GM21717 (cell line): ENCODE results near the gene HOXC4.

Source experiments
- ATAC-seq: cut with Tn5 transposase; IDR thresholded peaks from one replicate; pipeline ENCODE4 v1.9.1; 2021; ENCODE audit warnings: mild to moderate bottlenecking, moderate library complexity; ENCODE audit not compliant: unreplicated experiment

HOXC4 gene

DNA sequence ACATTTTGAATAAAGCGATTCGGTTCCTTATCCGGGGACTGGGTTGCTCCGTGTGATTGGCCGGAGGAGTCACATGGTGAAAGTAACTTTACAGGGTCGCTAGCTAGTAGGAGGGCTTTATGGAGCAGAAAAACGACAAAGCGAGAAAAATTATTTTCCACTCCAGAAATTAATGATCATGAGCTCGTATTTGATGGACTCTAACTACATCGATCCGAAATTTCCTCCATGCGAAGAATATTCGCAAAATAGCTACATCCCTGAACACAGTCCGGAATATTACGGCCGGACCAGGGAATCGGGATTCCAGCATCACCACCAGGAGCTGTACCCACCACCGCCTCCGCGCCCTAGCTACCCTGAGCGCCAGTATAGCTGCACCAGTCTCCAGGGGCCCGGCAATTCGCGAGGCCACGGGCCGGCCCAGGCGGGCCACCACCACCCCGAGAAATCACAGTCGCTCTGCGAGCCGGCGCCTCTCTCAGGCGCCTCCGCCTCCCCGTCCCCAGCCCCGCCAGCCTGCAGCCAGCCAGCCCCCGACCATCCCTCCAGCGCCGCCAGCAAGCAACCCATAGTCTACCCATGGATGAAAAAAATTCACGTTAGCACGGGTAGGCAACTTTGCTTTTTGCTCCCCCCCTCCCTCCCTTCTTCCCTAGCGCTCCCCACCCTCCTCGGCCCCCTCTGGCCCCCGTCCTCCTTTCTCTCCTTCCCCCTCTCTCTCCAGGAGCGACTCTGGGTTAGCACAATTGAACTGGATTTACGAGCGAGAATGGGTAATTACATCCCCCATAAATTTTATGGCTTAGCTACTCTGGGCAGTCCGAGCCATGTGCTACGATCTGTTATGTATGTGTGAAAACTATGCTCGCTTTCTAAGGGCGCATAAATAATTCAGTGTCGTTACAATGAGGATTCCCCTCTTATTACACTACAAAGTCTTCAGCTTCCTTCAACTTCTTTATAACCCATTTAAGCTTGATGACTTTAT is at the start of gene HOXC4:
Gene HOXC4 (plus strand): TSS at position 85 of the 991 bp plus-strand sequence. CDS start 88 bp downstream, at position 173.
- ATAC-seq, result no peak

DNA sequence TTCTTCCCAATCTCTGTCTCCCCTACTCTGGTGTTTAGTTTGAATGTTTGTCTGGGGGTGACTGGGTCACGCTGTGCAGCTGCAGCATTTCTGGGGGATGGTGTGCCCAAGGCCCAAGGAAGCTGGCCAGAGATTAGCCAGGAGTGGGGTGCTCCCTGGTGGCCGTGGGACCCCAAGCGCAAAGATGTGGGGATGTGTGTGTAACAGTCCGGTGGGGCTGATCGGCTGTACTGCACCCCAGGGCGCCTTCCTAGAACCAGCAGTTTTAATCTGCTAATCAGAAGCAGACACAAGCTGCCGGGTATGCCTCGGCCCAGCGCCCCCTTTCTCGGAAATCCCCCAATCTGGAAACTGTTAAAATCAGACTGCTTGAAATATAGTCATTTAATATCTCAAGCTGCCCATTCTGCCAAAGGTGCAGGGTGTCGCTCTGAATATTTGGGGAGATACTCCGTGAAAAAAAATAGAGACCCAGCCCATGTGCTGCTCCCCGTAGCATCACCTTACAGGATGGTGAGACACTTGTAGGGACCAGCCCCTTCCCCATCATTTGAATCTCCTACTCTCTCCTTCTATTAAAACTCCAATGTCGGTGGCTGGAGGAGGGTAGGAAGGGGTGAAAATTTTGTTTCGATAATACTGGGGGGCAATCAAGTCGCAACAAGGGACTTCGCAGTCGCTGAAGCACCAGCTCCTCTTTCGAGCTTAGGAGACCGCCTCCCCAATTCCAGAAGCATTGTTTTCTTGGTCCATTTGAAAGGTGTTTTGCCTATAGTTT is 49.4 kb upstream of the HOXC4 start:
- ATAC-seq, result no peak

DNA sequence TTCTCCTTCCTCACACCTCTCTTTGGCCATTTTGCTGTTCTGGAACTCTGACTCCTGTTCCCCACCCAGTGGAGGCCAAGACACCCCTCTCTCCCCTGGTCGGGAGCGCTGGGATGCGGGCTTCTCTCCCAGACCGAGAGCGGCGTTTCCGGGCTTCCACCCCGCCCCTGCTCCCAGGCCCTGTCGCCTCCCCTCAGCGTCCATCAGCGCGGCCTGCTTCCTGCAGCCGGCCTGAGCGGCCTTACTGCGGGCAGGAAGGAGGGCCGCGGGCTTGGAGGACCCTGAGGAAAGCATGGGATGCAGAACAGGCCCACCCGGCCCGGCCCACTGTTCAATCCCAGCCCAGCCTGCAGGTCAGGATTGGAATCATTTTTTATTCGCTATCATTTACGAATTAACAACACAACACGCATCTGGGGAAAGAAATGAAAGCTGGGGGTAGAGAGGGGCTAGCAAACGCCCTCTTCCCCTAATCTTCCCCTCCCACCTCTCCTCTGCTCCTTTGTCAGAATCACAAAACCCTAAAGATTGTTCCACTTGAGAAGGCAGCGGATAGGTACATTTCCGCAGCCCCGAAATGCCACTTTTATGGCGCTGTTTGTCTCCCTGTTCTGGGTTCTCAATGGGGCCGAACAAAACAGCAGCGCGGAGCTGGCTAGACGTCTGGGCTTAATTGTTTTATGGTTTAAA is 48.6 kb upstream of the HOXC4 start:
- no peak for ATAC-seq

DNA sequence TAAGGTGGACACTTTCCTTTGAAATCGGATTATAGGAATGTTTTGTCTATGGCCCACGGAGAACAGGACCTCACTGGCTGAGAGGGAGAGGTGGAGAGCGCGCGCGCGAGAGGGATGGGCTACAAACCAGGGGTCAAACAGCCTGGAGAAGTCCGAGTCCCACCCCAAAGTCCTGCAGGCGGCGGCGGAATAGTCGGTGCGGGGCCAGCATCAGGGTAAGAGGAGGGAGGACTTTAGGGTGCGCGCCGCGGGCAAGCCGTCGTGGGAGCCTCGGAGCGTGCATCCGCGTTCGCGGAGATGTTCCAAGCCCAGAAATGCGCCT is 48.1 kb upstream of the HOXC4 start:
- no peak for ATAC-seq

DNA sequence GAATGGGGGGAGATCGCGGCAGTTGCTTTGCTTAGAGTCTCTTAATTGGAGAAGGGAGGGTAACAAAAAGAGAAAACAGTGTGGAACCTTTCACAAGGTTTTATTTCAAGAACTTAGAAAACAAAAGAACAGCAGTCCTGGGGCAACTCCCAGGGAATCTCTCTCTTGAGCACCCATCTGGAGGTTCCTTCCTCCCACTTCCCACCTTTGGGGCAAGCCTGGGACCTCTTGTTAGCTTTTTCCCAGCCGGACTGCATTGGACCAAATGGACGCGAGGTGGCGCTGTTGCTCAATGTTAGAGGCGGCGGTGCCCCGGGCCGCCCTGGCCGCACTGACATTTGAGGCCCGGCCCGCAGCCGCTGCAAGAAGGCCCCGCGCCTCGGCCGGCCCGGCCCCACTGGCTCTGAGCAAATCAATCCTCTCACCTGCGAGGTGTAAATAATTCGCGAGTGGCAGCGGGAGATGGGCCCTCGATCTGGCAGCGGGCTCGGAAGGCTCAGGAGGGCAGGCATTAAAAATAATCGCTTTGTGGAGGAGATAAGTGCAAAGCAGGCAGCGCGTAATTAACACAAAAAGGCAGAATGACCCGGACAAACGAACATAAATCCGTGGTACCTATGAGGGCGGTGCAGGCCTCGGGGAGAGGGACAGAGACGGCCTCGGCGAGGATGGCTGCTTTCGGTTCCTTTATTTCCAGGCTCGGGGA is 47.6 kb upstream of the HOXC4 start:
- ATAC-seq, result peak; percentile 67

DNA sequence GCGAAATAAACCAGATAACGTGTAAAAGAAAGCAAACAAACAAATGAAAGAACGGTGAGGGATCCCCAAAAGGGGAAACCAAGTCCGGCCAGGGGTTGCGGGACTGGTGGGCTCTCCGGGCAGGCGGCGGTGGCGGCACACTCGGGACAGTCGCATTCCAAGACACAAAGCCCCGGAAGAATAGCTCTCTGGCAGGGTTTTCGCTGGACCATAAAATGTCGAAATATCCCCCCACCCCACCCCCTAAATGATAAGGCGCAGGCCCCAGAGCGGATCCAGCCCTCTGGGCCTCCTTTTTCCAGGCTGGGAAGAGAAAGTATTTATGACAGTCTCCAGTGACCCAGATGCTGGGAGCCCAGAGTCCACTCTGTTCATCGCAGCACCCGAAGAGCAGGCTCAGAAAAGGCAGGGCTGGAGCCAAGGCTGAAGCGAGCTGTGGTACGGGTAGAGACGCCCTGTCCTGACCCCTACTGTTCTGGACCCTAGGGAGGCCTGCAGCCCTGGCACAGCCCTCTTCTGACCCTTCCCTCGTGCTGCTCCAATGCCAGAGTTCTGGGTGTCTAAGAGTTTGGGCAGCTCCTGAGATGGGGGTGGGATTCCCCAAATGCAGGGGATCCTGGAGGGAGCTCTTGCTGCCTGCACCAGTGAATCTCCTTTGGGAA is 46.9 kb upstream of the HOXC4 start:
- ATAC-seq, result no peak

DNA sequence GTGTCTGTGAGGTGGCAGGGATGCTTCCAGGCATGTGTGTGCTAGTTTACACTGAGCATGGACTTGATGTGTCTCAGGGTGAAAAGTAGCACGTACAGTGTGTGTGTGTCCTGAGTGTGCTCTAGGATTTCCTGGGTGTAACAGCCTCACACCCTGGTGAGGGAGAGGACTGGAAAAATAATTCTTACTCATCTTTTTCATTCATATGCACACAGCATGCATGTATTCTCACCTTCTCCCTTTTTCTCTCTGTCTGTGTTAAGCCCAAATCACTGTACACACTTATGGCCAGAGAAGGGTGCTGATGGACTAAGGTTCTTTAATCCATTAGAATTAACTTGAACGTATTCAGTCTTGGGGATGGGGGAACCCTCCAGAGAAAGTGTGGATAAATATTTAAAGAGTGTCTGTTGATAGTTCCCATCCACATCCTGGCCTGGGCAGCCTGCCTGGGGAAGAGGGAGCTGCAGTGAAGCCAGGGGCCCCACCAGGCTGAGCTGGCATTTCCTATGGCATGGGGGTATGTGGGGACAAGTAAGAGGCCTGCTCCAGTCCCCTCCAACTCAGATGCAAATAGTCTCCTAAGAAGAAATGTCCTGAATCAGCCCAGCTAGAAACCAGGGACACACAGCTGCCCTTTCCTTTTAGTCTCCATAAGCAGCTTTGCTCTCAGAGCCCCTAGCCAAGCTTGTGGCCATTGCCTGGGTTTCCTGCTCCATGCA is 45.9 kb upstream of the HOXC4 start:
- ATAC-seq, result no peak

DNA sequence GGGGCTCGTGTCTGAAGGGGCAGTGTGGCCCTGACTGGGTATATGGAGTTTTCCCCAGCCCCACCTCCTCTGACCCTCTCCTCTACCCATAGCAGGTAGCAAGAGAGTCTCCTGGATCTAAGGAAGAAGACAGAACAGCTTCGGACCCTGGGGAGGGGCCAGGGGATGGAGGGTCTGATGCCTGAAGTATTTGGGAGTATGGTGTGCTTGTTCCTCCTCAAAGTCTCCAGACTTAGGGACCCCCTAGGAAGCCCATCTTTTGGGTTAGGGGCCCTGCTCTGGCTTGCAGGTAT is 45.4 kb upstream of the HOXC4 start:
- no peak for ATAC-seq

DNA sequence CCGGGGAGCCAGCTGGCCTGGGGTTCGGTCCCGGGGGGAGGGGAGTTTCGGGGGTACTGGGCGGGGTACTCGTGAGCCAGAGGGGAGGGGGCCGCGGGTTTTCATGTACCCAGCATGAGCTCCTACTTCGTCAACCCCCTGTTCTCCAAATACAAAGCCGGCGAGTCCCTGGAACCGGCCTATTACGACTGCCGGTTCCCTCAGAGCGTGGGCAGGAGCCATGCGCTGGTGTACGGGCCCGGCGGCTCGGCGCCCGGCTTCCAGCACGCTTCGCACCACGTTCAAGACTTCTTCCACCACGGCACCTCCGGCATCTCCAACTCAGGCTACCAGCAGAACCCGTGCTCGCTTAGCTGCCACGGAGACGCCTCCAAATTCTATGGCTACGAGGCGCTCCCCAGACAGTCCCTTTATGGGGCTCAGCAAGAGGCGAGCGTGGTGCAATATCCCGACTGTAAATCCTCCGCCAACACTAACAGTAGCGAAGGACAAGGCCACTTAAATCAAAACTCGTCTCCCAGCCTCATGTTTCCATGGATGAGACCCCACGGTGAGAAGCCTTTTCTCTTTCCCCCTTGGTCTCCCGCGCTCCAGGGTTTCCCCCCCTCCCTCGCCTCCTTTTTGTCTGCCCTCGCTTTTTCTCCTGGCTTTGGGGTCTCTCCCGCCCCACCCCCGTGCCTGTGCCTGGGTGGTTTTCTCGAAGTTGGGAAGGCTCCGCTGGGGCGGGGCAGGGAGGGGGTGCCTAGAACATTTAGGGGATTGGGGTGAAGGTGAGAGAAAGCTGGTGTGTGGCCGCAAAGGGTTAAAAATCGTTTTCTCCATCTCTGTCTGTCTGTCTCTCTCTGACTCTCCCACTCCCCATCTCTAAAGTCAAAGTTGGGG is 44.2 kb upstream of the HOXC4 start:
- no peak for ATAC-seq

DNA sequence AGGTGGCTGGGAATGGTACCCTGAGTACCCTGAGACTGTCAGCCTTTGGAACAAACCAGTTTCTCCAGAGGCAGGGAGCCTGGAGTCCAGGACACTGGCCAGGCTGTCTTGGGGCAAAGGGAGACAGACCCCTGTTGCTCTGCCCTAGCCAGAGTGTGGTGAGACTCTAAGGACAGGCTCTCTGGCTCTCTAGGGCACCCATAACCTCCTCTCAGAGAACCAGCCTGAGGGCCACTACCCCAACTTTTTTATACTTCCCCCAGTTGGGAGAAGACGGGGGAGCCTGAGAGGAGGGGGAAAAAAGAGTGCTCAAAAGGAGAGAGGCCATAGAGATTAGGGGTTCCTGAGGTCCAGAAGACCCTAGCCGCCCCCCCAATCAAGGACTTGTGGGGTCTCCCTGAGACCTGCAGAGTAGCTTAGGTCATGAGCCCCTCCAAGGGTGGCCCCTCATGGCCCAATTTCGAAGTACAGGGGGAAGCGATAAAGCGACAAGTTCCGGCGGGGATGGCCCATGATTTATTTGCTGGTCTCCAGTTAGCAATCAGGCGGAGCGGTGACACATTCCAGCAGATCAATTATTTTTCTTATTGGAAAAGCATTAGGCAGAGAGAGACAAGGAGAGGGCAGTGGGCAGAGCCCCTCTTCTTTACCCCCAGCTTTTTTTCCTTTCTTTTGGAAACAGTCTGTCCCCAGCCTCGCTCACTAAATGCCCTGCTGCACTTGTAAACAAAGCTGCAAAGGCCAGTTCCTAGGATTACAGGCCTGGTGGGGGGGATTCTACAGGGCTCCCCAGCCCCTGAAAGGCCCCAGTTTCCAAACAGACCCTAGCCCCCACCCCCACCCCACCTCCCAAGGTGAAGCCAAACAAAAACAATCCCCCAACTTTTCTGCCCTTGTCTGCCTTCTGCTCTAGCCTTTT is 43.3 kb upstream of the HOXC4 start:
- ATAC-seq, result no peak

DNA sequence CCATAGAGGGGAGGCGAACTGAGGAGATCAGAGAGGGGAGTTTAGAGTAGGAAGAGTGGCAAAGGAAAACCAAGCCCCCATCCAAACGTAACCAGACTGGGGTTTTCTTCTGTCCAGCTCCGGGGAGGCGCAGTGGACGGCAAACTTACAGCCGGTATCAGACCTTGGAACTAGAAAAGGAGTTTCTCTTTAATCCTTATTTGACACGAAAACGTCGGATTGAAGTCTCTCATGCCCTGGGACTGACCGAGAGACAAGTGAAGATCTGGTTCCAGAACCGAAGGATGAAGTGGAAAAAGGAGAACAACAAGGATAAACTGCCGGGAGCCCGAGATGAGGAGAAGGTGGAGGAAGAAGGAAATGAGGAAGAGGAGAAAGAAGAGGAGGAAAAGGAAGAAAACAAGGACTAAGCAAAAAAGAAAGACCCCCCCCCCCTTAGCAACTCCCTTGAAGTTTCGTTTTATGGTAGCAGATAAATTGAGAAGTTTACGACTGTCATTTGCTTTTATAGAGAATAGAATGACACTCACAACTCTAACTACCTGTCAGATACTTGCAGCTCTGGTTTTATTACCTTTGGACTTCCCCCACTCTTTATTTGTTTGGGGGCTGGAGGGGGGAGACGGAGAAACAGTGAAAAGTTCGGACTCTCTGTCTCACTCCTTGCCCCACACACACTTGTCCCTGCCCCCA is 42.5 kb upstream of the HOXC4 start:
- ATAC-seq, result no peak

DNA sequence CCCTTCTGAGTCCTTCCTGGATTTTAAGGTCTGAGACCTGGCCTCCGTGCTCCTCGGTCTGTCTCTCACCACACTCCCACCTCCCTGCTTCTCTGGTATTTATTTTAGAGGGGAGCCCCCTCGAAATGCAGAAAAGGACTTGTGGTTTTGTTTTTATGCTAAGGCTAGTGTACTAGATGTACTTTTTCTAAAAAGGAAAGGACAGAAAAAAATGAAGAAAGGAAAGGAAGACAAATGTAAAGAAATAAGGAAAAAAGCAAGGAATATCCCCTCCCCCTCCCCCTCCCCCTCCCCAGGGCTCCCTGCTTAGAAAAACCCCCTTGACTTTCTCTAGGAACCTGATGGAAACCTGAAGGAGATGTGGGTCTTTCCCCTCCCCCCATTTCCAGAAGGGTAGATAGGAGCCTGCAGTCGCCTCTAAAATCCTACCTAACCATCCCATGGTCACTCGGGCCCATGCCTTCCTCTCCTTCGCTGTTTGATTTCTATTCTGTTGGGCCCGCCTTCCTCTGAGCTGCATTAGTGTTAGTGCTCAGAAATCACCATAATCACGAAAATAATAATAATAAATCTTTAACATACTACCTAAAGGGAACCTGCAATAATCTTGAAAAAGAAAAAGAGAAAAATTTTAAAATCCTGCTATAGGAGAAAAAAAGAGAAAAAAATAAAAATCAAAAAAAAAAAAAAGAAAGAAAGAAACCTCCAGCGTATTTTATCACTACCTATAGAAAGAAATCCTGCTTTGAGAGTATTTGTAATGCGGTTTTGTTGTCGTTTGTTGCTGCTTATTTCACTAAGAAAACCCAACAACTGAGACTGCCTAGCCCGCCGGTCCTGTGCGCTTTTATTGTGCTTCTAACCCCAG is 41.7 kb upstream of the HOXC4 start:
- no peak for ATAC-seq

DNA sequence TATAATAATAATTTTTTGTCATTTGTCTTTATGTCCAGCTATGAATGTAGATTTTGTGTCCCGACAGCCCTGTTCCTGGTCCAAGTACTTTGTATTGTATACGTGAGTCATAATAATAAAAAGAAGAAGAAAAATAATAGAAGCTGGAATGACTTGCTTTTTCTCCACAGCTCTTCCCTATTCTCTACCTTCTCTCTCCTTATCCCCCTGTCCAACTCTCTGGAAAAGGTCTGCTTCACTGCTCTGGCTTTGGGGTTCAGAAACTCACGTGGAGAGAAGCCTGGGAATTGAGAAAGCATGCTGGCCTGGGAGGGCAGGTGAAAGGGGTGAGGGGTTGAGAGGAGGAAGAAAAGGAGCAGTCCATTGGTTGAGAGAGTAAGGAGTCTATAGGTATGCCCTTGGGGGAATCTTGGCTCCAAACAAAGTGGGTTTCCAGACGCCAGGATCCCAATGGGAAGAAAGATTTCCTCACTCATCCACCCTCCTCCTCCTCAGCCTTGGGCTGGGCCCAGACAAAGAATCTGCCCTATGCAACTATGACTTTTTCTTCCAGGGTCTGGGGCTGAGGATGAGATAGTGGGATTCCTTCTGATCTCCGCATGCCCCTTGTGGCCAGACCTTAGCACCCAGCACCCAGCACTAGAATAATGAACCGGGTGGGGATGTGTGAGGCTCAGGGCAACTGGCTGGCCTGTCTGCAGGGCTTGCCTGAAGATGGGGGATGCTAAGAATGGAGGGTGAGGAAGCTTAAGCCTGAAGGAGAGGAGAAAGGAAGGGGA is 40.8 kb upstream of the HOXC4 start:
- ATAC-seq, result no peak

DNA sequence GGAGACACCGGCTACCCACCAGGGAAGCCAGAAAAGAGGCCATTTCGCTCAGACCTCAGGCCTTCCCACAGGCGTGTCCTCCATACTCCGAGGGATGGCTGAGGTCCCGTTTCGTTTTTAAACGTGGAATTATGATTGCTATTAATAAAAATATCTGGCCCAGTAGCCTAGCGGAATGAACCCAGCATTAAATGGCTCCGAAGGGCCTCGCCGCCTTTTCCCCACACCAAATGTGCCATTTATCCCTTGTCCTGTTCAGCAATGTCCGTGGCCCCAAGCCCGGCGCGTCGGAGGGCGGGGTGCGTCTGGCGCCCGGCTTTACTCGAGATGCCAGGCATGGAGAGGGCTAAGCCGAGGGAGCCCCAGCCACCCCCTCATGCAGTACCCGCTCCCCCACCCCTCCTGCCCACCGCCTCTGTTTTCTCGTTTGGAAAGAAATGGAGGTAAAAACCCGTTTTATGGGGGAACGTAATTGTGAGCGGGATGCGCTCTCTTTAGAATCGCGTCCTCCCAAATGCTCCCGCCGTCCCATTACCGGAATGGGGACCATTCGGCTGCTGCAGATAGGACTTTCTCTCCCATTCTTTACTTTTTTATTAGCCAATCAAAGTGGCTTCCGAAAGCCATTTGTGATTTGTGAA is 39.1 kb upstream of the HOXC4 start:
- no peak for ATAC-seq
